Panc1 (cell line): Measurements from ENCODE around the gene SUCLA2.

ENCODE experiments used
- CTCF ChIP-seq: fragments of 450-650 bp; IDR thresholded peaks from 2 replicates; pipeline ENCODE4 v1.5.1; 2017; ENCODE audit warnings: mild to moderate bottlenecking
- POLR2AphosphoS5 ChIP-seq: IDR thresholded peaks from 2 replicates; pipeline ENCODE4 v1.6.1; 2012; ENCODE audit warnings: mild to moderate bottlenecking, low read depth, low read length, moderate library complexity
- REST ChIP-seq, 2 experiments: IDR thresholded peaks; 2 replicates each; pipeline ENCODE4 v1.6.1; 2011 to 2012; ENCODE audit warnings: low read depth in 2 of 2, control low read depth in 1 of 2, low read length in 1 of 2, mild to moderate bottlenecking in 1 of 2, moderate library complexity in 1 of 2; ENCODE audit not compliant: insufficient read depth in 1 of 2
- SIN3A ChIP-seq: IDR thresholded peaks from 2 replicates; pipeline ENCODE4 v1.6.1; 2012; ENCODE audit warnings: low read depth, mild to moderate bottlenecking, low read length, moderate library complexity, borderline replicate concordance; ENCODE audit not compliant: insufficient read depth

GRCh38 chr13:47959468-47960247, 41.4 kb downstream of the SUCLA2 start:
- TF ChIP-seq CTCF (no peak), POLR2AphosphoS5 (no peak), REST (IDR thresholded peaks at IDR 0.05; ENCODE audit: insufficient read depth in 1 of 2, low read depth in 2 of 2, low read length in 1 of 2) (no peak), SIN3A (no peak)
